ENCODE measurements around the gene ABLIM1. TPM values are rescaled to one million over a fixed set of nuclear protein-coding genes. Genes with fewer than 3 reads are reported as not detected.

ABLIM1 gene
- total RNA-seq, 1 donor from 2014 or later, result 152 TPM

- no peaks in the 10 kb centered on the region for H3K36me3 ChIP-seq (ENCODE audit: control insufficient read depth, insufficient read depth, low read length)
- H3K4me3 ChIP-seq (ENCODE audit: low read depth, low read length), result no peak overlapping the region
- no peak for TF ChIP-seq CTCF (IDR thresholded peaks at IDR 0.05; ENCODE audit: insufficient read depth, low read length, severe bottlenecking)
- DNase-seq (ENCODE audit: low read depth) (no peak), FAIRE-seq (no peak)
- H3K27me3 ChIP-seq (ENCODE audit: control insufficient read depth, insufficient read depth, low read length), result peaks cover 2% of the 10 kb centered on the region
Measured at GRCh38 chr10:114665406-114665805, 7.3 kb upstream of the ABLIM1 start.

DNA sequence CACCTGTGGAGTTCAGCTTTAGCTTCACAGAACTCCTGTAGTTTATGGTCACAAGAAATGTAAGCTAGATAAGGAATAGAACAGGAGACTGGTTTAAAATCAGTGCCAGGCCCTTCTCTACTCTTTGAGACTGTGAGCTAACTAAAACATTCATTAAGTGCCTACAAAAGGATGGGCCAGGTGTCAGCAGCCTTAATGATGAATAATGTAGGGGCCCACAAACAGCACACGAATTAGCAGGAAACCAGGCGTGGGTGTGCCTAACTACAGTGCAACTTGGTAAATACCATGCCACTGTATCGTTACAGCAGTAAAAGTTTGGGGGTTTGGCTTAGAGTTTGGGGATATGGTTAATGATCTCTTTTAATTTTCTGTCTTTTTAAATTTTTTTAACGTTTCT is 6.1 kb upstream of the ABLIM1 start:
- no peak for TF ChIP-seq CTCF (IDR thresholded peaks at IDR 0.05; ENCODE audit: insufficient read depth, low read length, severe bottlenecking)
- FAIRE-seq (no peak), DNase-seq (ENCODE audit: low read depth) (no peak)
- Histone ChIP-seq H3K27me3 (ENCODE audit: control insufficient read depth, insufficient read depth, low read length) (peaks cover 2% of the 10 kb centered on the region), H3K4me3 (ENCODE audit: low read depth, low read length) (no peak overlapping the region), H3K36me3 (ENCODE audit: control insufficient read depth, insufficient read depth, low read length) (no peaks in the 10 kb centered on the region)

- H3K27me3 ChIP-seq (ENCODE audit: control insufficient read depth, insufficient read depth, low read length), result peaks cover 2% of the 10 kb centered on the region
- H3K36me3 ChIP-seq (ENCODE audit: control insufficient read depth, insufficient read depth, low read length), result no peaks in the 10 kb centered on the region
- FAIRE-seq, result no peak
- TF ChIP-seq CTCF (IDR thresholded peaks at IDR 0.05; ENCODE audit: insufficient read depth, low read length, severe bottlenecking), result no peak
- no peak overlapping the region for H3K4me3 ChIP-seq (ENCODE audit: low read depth, low read length)
- DNase-seq (ENCODE audit: low read depth), result no peak
Measured at GRCh38 chr10:114663626-114664025, 5.6 kb upstream of the ABLIM1 start.

GRCh38 chr10:114662646-114663217 is 4.7 kb upstream of the ABLIM1 start:
- FAIRE-seq (no peak), DNase-seq (ENCODE audit: low read depth) (no peak)
- no peak for TF ChIP-seq CTCF (IDR thresholded peaks at IDR 0.05; ENCODE audit: insufficient read depth, low read length, severe bottlenecking)
- Histone ChIP-seq H3K36me3 (ENCODE audit: control insufficient read depth, insufficient read depth, low read length) (no peaks in the 10 kb centered on the region), H3K4me3 (ENCODE audit: low read depth, low read length) (no peak overlapping the region), H3K27me3 (ENCODE audit: control insufficient read depth, insufficient read depth, low read length) (peaks cover 2% of the 10 kb centered on the region)

DNA sequence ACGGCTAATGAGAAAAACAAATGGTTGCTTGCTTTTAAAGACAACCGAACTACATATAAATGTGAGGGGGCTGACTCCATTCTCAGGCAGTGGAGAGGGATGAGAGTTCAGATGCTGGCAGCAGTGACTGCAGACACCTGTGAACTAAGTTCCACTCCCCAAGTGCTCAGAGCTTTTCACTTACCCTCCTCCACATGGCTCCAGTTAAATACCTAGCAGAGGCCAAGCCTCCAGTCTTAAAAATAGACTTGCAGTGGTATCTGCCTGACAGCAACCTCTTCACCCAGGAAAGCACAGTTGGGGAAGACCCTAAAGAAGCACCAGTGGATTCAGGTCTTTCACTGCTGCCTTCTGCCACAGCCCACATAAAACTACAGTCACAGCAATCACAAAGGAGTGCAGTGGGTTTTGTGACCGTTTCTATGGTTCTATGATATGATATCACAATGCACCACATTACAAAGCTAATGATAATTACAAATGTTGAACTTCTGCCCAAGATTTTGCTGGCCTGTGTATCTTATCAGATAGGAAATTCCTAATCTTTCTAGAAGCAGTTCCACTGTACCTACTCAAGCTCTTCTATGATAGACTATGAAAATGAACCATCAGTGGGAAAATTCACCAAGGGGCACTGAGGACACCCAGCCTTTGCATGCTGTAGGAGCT is 3.3 kb upstream of the ABLIM1 start:
- H3K4me3 ChIP-seq (ENCODE audit: low read depth, low read length), result no peak overlapping the region

More for the DNA sequence above, 3.3 kb upstream of the ABLIM1 start:
- no peak for FAIRE-seq
- H3K36me3 ChIP-seq (ENCODE audit: control insufficient read depth, insufficient read depth, low read length), result no peaks in the 10 kb centered on the region
- TF ChIP-seq CTCF (IDR thresholded peaks at IDR 0.05; ENCODE audit: insufficient read depth, low read length, severe bottlenecking), result no peak
- peaks cover 2% of the 10 kb centered on the region for H3K27me3 ChIP-seq (ENCODE audit: control insufficient read depth, insufficient read depth, low read length)
- no peak for DNase-seq (ENCODE audit: low read depth)
